GM23248 (cell line): ENCODE results near the gene GALM. TPM values are rescaled to one million over a fixed set of nuclear protein-coding genes. Genes with fewer than 3 reads are reported as not detected.

ENCODE experiments used
- DNase-seq: peaks from one replicate; pipeline ENCODE4 v3.0.0-alpha.2; 2015
- H2AFZ ChIP-seq: fragments of 200-600 bp; sonication (generic); 2 replicates; pipeline ENCODE4 v1.6.1; 2016; ENCODE audit warnings: antibody characterized with exemption
- H3F3A ChIP-seq: fragments of 200-600 bp; sonication (generic); 2 replicates; pipeline ENCODE4 v1.6.1; 2016; ENCODE audit warnings: mild to moderate bottlenecking, antibody characterized with exemption, mixed run types; ENCODE audit not compliant: insufficient read depth
- H3K27ac ChIP-seq: fragments of 200-600 bp; sonication (generic); 2 replicates; pipeline ENCODE4 v1.5.1; 2016; ENCODE audit warnings: mild to moderate bottlenecking
- H3K27me3 ChIP-seq: fragments of 200-600 bp; sonication (generic); replicated peaks from 2 replicates; pipeline ENCODE4 v1.6.1; 2016; ENCODE audit warnings: mild to moderate bottlenecking; ENCODE audit not compliant: insufficient read depth
- H3K36me3 ChIP-seq: fragments of 200-600 bp; sonication (generic); 2 replicates; pipeline ENCODE4 v1.6.1; 2016; ENCODE audit warnings: low read depth, mild to moderate bottlenecking
- H3K4me1 ChIP-seq: fragments of 200-600 bp; sonication (generic); 2 replicates; pipeline ENCODE4 v1.6.1; 2016; ENCODE audit warnings: mild to moderate bottlenecking; ENCODE audit not compliant: insufficient read depth
- H3K4me2 ChIP-seq: fragments of 200-600 bp; sonication (generic); one replicate; pipeline ENCODE4 v1.6.1; 2016; ENCODE audit warnings: mild to moderate bottlenecking; ENCODE audit not compliant: unreplicated experiment
- H3K4me3 ChIP-seq: fragments of 200-600 bp; sonication (generic); 2 replicates; pipeline ENCODE4 v1.5.1; 2016; ENCODE audit warnings: mild to moderate bottlenecking
- H3K79me2 ChIP-seq: fragments of 200-600 bp; sonication (generic); 2 replicates; pipeline ENCODE4 v1.6.1; 2016; ENCODE audit warnings: mild to moderate bottlenecking; ENCODE audit not compliant: insufficient read depth
- H3K9ac ChIP-seq: fragments of 200-600 bp; sonication (generic); 2 replicates; pipeline ENCODE4 v1.6.1; 2016; ENCODE audit warnings: mild to moderate bottlenecking
- H3K9me2 ChIP-seq: fragments of 200-600 bp; sonication (generic); 2 replicates; pipeline ENCODE4 v1.6.1; 2016; ENCODE audit warnings: mixed run types, mild to moderate bottlenecking, moderate library complexity; ENCODE audit not compliant: insufficient read depth
- H3K9me3 ChIP-seq: fragments of 200-600 bp; sonication (generic); one replicate; pipeline ENCODE4 v1.6.1; 2017; ENCODE audit warnings: low read depth
- H4K20me1 ChIP-seq: fragments of 200-600 bp; sonication (generic); 2 replicates; pipeline ENCODE4 v1.6.0; 2016; ENCODE audit not compliant: insufficient read depth
- EZH2 ChIP-seq: fragments of 200-600 bp; sonication (generic); IDR thresholded peaks from 2 replicates; pipeline ENCODE4 v1.6.1; 2018; ENCODE audit warnings: antibody characterized with exemption, mild to moderate bottlenecking; ENCODE audit not compliant: insufficient read depth, poor library complexity, severe bottlenecking
- EZH2phosphoT487 ChIP-seq: fragments of 200-600 bp; sonication (generic); IDR thresholded peaks from 2 replicates; pipeline ENCODE4 v1.6.1; 2018; ENCODE audit warnings: antibody characterized with exemption, moderate library complexity, mild to moderate bottlenecking, low read depth; ENCODE audit not compliant: insufficient read depth
- WGBS, 2 experiments: methylation state at CpG; one replicate each; pipeline ENCODE4 v1.1.6; 2015 to 2017; ENCODE audit warnings: low lambda C conversion rate in 2 of 2, low coverage in 1 of 2; ENCODE audit errors: missing lambda C conversion rate in 2 of 2; 5-methylcytosine and 5-hydroxymethylcytosine counted together
- in situ Hi-C: fragments of 300-500 bp; cut with MboI; formaldehyde crosslinking; loops from 2 replicates; pipeline ENCODE4 v1.15.0; 2020
- polyA plus RNA-seq: library from polyadenylated mRNA; unstranded; fragments of >200 nt; fragmentation: Nextera tagmentation; extraction: Ambion mirVana; gene quantifications from 2 replicates; pipeline ENCODE4 v1.2.1, GENCODE V29; 2016
- total RNA-seq: library from RNA; depleted of rRNA; stranded (reverse); fragments of >200 nt; shearing (Covaris generic); gene quantifications from 2 replicates; pipeline ENCODE4 v1.2.3, GENCODE V29; 2014

The GALM gene
- total and polyA plus RNA-seq, 2 experiments from 2014 or later, result 7.6 to 10.8 TPM

GRCh38 chr2:38719706-38720105 is 53.8 kb downstream of the GALM start:
- H3K27me3 ChIP-seq, result no peaks in the 10 kb centered on the region
- H3K36me3 ChIP-seq, result no peaks in the 10 kb centered on the region
- H2AFZ ChIP-seq, result no peak overlapping the region
- no peaks in the 10 kb centered on the region for H3K9me3 ChIP-seq
- peaks cover 17% of the 10 kb centered on the region for H3F3A ChIP-seq
- no peak for DNase-seq
- H3K4me1 ChIP-seq, result peaks cover 26% of the 10 kb centered on the region
- TF ChIP-seq EZH2, result no peak
- no peak for TF ChIP-seq EZH2phosphoT487
- no peak overlapping the region for H3K4me2 ChIP-seq
- peak overlapping the region; percentile 84 for H3K27ac ChIP-seq
- no peak overlapping the region for H3K4me3 ChIP-seq
- H3K9me2 ChIP-seq, result no peaks in the 10 kb centered on the region
- no peaks in the 10 kb centered on the region for H4K20me1 ChIP-seq
- in situ Hi-C loops, result loop anchor here (10.0 kb wide), 1 partner anchor 115 kb away; the partner anchor contains the start of gene HNRNPLL
- WGBS, 2 experiments, result 95 to 98% methylated on average over 12 of the region's 12 CpGs
- no peaks in the 10 kb centered on the region for H3K79me2 ChIP-seq
- no peak overlapping the region for H3K9ac ChIP-seq

- Histone ChIP-seq H4K20me1 (no peaks in the 10 kb centered on the region), H2AFZ (peak overlapping the region; percentile 81), H3K9me3 (no peaks in the 10 kb centered on the region), H3K27me3 (no peaks in the 10 kb centered on the region), H3K4me1 (peaks cover 26% of the 10 kb centered on the region), H3K79me2 (no peaks in the 10 kb centered on the region), H3K27ac (peak overlapping the region; percentile 84), H3K9me2 (no peaks in the 10 kb centered on the region), H3F3A (peaks cover 17% of the 10 kb centered on the region), H3K36me3 (no peaks in the 10 kb centered on the region), H3K4me3 (peak overlapping the region; percentile 38; the same call in 1 of the 2 replicates), H3K4me2 (peak overlapping the region; percentile 48), H3K9ac (peak overlapping the region; percentile 35; the same call in 1 of the 2 replicates)
- 5% methylated on average over 4 of the region's 4 CpGs for WGBS, 2 experiments
- TF ChIP-seq EZH2, result no peak
- no peak for TF ChIP-seq EZH2phosphoT487
- peak; percentile 99 for DNase-seq
- in situ Hi-C loops, result no loop called here
Measured at GRCh38 chr2:38720613-38721241, 54.8 kb downstream of the GALM start.

GRCh38 chr2:38722271-38723061 is 56.6 kb downstream of the GALM start:
- Histone ChIP-seq H3K27me3 (no peaks in the 10 kb centered on the region), H3K36me3 (no peaks in the 10 kb centered on the region), H3K9ac (no peak overlapping the region), H3F3A (peaks cover 17% of the 10 kb centered on the region), H3K4me1 (peaks cover 19% of the 10 kb centered on the region), H3K4me3 (no peak overlapping the region), H3K9me3 (no peaks in the 10 kb centered on the region), H3K27ac (no peak overlapping the region), H3K9me2 (no peaks in the 10 kb centered on the region), H2AFZ (no peak overlapping the region), H3K79me2 (no peaks in the 10 kb centered on the region), H3K4me2 (no peak overlapping the region), H4K20me1 (no peaks in the 10 kb centered on the region)
- no peak for DNase-seq
- in situ Hi-C loops, result no loop called here
- TF ChIP-seq EZH2phosphoT487, result no peak
- TF ChIP-seq EZH2, result no peak
- 77 to 80% methylated on average over 9 of the region's 9 CpGs for WGBS, 2 experiments

- no peak overlapping the region for H2AFZ ChIP-seq
- no peak for DNase-seq
- H3F3A ChIP-seq, result peaks cover 17% of the 10 kb centered on the region
- H3K27me3 ChIP-seq, result no peaks in the 10 kb centered on the region
- peaks cover 19% of the 10 kb centered on the region for H3K4me1 ChIP-seq
- no peaks in the 10 kb centered on the region for H3K9me2 ChIP-seq
- TF ChIP-seq EZH2 (no peak), EZH2phosphoT487 (no peak)
- no peak overlapping the region for H3K4me3 ChIP-seq
- H3K4me2 ChIP-seq, result no peak overlapping the region
- 91 to 98% methylated on average over 7 of the region's 7 CpGs for WGBS, 2 experiments
- no peaks in the 10 kb centered on the region for H3K79me2 ChIP-seq
- no peaks in the 10 kb centered on the region for H3K9me3 ChIP-seq
- H4K20me1 ChIP-seq, result no peaks in the 10 kb centered on the region
- H3K9ac ChIP-seq, result no peak overlapping the region
- in situ Hi-C loops, result no loop called here
- no peaks in the 10 kb centered on the region for H3K36me3 ChIP-seq
- no peak overlapping the region for H3K27ac ChIP-seq
Measured at GRCh38 chr2:38723173-38723572, 57.3 kb downstream of the GALM start.
